GM21529 (cell line): Measurements from ENCODE around the gene FMNL2.

Experiments used
- ATAC-seq: cut with Tn5 transposase; IDR thresholded peaks from one replicate; pipeline ENCODE4 v1.9.1; 2021; ENCODE audit not compliant: unreplicated experiment

Gene FMNL2

GRCh38 chr2:152637251-152637650 is 302.3 kb downstream of the FMNL2 start:
- ATAC-seq, result no peak

- ATAC-seq, result no peak
These were observed 303.1 kb downstream of the FMNL2 start for GRCh38 chr2:152638056-152638455.

GRCh38 chr2:152638590-152638989 is 303.6 kb downstream of the FMNL2 start:
- no peak for ATAC-seq

- no peak for ATAC-seq
These were observed 309.4 kb downstream of the FMNL2 start for GRCh38 chr2:152644189-152644873.

GRCh38 chr2:152646264-152646663 is 311.3 kb downstream of the FMNL2 start:
- ATAC-seq, result no peak

- no peak for ATAC-seq
These were observed 311.8 kb downstream of the FMNL2 start for GRCh38 chr2:152646775-152647174.

GRCh38 chr2:152647552-152647951 is 312.6 kb downstream of the FMNL2 start:
- no peak for ATAC-seq

- ATAC-seq, result no peak
These were observed 313.4 kb downstream of the FMNL2 start for GRCh38 chr2:152648336-152648735.

GRCh38 chr2:152649997-152650396 is 315.0 kb downstream of the FMNL2 start:
- no peak for ATAC-seq

- ATAC-seq, result no peak
These were observed 315.9 kb downstream of the FMNL2 start for GRCh38 chr2:152650768-152651371.

GRCh38 chr2:152651834-152652233 is 316.9 kb downstream of the FMNL2 start:
- no peak for ATAC-seq

- ATAC-seq, result no peak
These were observed 320.9 kb downstream of the FMNL2 start for GRCh38 chr2:152655880-152656279.

- ATAC-seq, result peak; percentile 67
These were observed 322.1 kb downstream of the FMNL2 start for GRCh38 chr2:152657043-152657442.

GRCh38 chr2:152658221-152658620 is 323.2 kb downstream of the FMNL2 start:
- ATAC-seq, result no peak

GRCh38 chr2:152661076-152661475 is 326.1 kb downstream of the FMNL2 start:
- no peak for ATAC-seq

- ATAC-seq, result no peak
These were observed 329.8 kb downstream of the FMNL2 start for GRCh38 chr2:152664725-152665124.

- ATAC-seq, result no peak
These were observed 339.4 kb downstream of the FMNL2 start for GRCh38 chr2:152674334-152674733.

GRCh38 chr2:152676461-152676860 is 341.5 kb downstream of the FMNL2 start:
- ATAC-seq, result no peak

GRCh38 chr2:152678808-152679207 is 343.8 kb downstream of the FMNL2 start:
- no peak for ATAC-seq

- no peak for ATAC-seq
These were observed 347.7 kb downstream of the FMNL2 start for GRCh38 chr2:152682663-152683062.

GRCh38 chr2:152683400-152683799 is 348.4 kb downstream of the FMNL2 start:
- no peak for ATAC-seq

- no peak for ATAC-seq
These were observed 351.3 kb downstream of the FMNL2 start for GRCh38 chr2:152686321-152686720.

- ATAC-seq, result peak; percentile 92
These were observed 358.1 kb downstream of the FMNL2 start for GRCh38 chr2:152693033-152693432.
